Measurements from ENCODE around the gene NTRK2.

Gene NTRK2

GRCh38 chr9:85056203-85056572 lies 386.7 kb downstream of the NTRK2 start:
- Histone ChIP-seq H3K9ac (ENCODE audit: low read depth, low read length) (no peak overlapping the region), H3K4me3 (ENCODE audit: low read depth in 1 of 2, low read length in 2 of 2) (no peak overlapping the region), H3K79me2 (ENCODE audit: insufficient read depth, low read length) (no peaks in the 10 kb centered on the region), H3K4me2 (ENCODE audit: insufficient read depth, low read length) (no peak overlapping the region), H4K20me1 (ENCODE audit: insufficient read depth, low read length) (no peaks in the 10 kb centered on the region), H3K9me3 (ENCODE audit: insufficient read depth, low read length, severe bottlenecking) (no peaks in the 10 kb centered on the region), H3K27ac (ENCODE audit: low read length) (no peak overlapping the region), H2AFZ (ENCODE audit: low read depth, low read length) (no peak overlapping the region), H3K27me3 (ENCODE audit: insufficient read depth, low read length, poor library complexity) (no peaks in the 10 kb centered on the region), H3K4me1 (ENCODE audit: insufficient read depth, low read length) (no peaks in the 10 kb centered on the region), H3K36me3 (ENCODE audit: insufficient read depth, low read length) (no peaks in the 10 kb centered on the region)
- DNase-seq: no peak
- no peak for TF ChIP-seq EZH2 (IDR thresholded peaks at IDR 0.05; ENCODE audit: borderline replicate concordance, low read depth, low read length, severe bottlenecking)
- TF ChIP-seq CTCF (IDR thresholded peaks at IDR 0.05; ENCODE audit: borderline replicate concordance, extremely low read depth, low read length, poor library complexity, severe bottlenecking): no peak
- ATAC-seq (ENCODE audit: insufficient read depth, low read depth): no peak

DNA sequence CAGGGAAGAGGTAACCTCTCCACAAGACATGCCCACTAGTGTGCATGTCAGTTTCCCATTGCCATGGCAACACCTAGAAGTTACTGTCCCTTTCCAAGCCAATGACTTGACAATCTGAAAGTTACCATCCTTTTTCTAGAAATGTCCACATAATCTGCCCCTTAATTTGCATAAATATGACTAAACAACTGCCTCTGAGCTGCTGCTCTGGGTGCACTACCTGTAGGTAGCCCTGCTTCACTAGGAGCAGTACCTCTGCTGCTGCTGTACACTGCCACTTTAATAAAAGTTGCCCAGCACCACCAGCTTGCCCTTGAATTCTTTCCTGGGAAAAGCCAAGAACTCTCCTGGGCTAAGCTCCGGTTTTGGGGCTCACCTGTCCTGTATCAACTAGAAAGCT lies 392.4 kb downstream of the NTRK2 start:
- H2AFZ ChIP-seq (ENCODE audit: low read depth, low read length): no peak overlapping the region
- H3K4me3 ChIP-seq (ENCODE audit: low read depth in 1 of 2, low read length in 2 of 2): no peak overlapping the region
- H3K4me2 ChIP-seq (ENCODE audit: insufficient read depth, low read length): no peak overlapping the region
- DNase-seq (no peak), ATAC-seq (ENCODE audit: insufficient read depth, low read depth) (no peak)
- H3K27ac ChIP-seq (ENCODE audit: low read length): no peak overlapping the region
- no peaks in the 10 kb centered on the region for H3K4me1 ChIP-seq (ENCODE audit: insufficient read depth, low read length)
- TF ChIP-seq EZH2 (IDR thresholded peaks at IDR 0.05; ENCODE audit: borderline replicate concordance, low read depth, low read length, severe bottlenecking) (no peak), CTCF (IDR thresholded peaks at IDR 0.05; ENCODE audit: borderline replicate concordance, extremely low read depth, low read length, poor library complexity, severe bottlenecking) (no peak)
- no peak overlapping the region for H3K9ac ChIP-seq (ENCODE audit: low read depth, low read length)
- no peaks in the 10 kb centered on the region for H3K36me3 ChIP-seq (ENCODE audit: insufficient read depth, low read length)
- H3K9me3 ChIP-seq (ENCODE audit: insufficient read depth, low read length, severe bottlenecking): no peaks in the 10 kb centered on the region
- H3K79me2 ChIP-seq (ENCODE audit: insufficient read depth, low read length): no peaks in the 10 kb centered on the region
- no peaks in the 10 kb centered on the region for H3K27me3 ChIP-seq (ENCODE audit: insufficient read depth, low read length, poor library complexity)
- no peaks in the 10 kb centered on the region for H4K20me1 ChIP-seq (ENCODE audit: insufficient read depth, low read length)

DNA sequence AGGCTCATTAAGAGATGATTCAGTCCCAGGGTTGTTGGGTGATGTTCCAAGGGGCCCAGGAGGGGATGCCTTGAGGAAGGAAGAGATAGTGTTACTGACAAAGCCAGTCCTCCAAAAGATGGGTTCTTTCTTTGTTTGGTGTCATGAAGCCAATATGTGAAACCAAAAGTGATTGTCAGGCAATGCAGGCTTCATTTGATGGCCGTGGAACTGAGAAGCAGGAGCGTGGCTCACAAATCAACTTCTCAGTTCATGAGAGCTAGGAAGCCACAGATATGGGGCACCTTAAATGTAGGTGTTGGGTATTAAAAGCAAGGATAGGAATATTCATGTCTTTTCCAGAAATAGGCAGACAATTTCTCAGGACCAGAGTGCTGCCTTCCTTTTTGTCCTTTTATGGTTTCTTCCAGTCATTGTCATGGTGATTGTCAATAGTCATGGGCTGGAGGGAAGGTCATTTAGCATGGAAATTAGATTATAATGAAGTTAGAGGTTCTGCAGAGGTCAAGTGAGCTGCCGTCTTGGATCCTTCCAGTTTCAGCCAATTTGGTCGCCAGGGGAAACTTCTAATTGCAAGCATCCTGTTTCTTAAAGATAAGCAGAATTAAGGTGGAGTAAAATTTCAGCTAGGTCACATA lies 393.0 kb downstream of the NTRK2 start:
- no peak overlapping the region for H3K4me2 ChIP-seq (ENCODE audit: insufficient read depth, low read length)

More for the DNA sequence above, 393.0 kb downstream of the NTRK2 start:
- Histone ChIP-seq H3K4me1 (ENCODE audit: insufficient read depth, low read length) (no peaks in the 10 kb centered on the region), H3K36me3 (ENCODE audit: insufficient read depth, low read length) (no peaks in the 10 kb centered on the region), H3K4me3 (ENCODE audit: low read depth in 1 of 2, low read length in 2 of 2) (no peak overlapping the region), H4K20me1 (ENCODE audit: insufficient read depth, low read length) (no peaks in the 10 kb centered on the region), H3K27me3 (ENCODE audit: insufficient read depth, low read length, poor library complexity) (no peaks in the 10 kb centered on the region), H2AFZ (ENCODE audit: low read depth, low read length) (no peak overlapping the region), H3K79me2 (ENCODE audit: insufficient read depth, low read length) (no peaks in the 10 kb centered on the region), H3K9ac (ENCODE audit: low read depth, low read length) (no peak overlapping the region), H3K27ac (ENCODE audit: low read length) (no peak overlapping the region), H3K9me3 (ENCODE audit: insufficient read depth, low read length, severe bottlenecking) (no peaks in the 10 kb centered on the region)
- ATAC-seq (ENCODE audit: insufficient read depth, low read depth) (no peak), DNase-seq (no peak)
- TF ChIP-seq CTCF (IDR thresholded peaks at IDR 0.05; ENCODE audit: borderline replicate concordance, extremely low read depth, low read length, poor library complexity, severe bottlenecking): no peak
- no peak for TF ChIP-seq EZH2 (IDR thresholded peaks at IDR 0.05; ENCODE audit: borderline replicate concordance, low read depth, low read length, severe bottlenecking)
